ENCODE measurements around the gene SVOP.
"Not testable (repeated sequence)": the region's sequence is repeated elsewhere in the genome, so short reads cannot be mapped to it uniquely, and the experiment has no call there.

SVOP gene

DNA sequence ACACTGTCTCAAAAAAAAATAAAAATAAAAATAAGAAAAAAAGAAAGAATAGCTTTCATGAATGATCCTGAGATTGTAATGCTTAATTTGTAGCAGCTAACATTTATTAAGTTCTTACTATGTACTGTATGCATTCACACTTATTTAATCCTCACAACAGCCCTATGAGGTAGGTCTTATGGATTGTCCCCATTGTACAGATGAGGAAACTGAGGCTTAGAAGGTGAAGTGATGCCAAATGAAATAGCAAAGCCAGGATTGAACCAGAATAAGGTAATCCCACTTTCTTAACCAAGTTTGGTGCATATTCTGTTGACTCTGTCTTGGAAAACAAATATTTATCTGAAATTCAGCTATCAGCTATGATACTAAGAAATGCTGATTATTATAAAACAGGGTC, 33.7 kb upstream of the SVOP start:
- Histone ChIP-seq H3K36me3 (ENCODE audit: insufficient read depth) (no peaks in the 10 kb centered on the region), H2AFZ (ENCODE audit: low read depth) (no peak overlapping the region), H3K79me2 (ENCODE audit: insufficient read depth, low read depth) (no peaks in the 10 kb centered on the region), H3K4me3 (IDR thresholded peaks at IDR 0.05; ENCODE audit: insufficient read depth, low read depth, low read length) (no peak overlapping the region), H3K27me3 (ENCODE audit: insufficient read depth, low read depth) (no peaks in the 10 kb centered on the region), H3K4me1 (ENCODE audit: low read depth, poor library complexity, severe bottlenecking) (peaks cover 9% of the 10 kb centered on the region), H3K27ac (0 out of 2 replicates have a peak overlapping the region, but pooled peaks have one; percentile 45), H4K20me1 (ENCODE audit: insufficient read depth) (no peaks in the 10 kb centered on the region), H3K4me2 (peak overlapping the region; percentile 69; the same call in 1 of the 2 replicates), H3K9ac (peak overlapping the region; percentile 21; the same call in 1 of the 2 replicates)
- TF ChIP-seq, protein P1, sequence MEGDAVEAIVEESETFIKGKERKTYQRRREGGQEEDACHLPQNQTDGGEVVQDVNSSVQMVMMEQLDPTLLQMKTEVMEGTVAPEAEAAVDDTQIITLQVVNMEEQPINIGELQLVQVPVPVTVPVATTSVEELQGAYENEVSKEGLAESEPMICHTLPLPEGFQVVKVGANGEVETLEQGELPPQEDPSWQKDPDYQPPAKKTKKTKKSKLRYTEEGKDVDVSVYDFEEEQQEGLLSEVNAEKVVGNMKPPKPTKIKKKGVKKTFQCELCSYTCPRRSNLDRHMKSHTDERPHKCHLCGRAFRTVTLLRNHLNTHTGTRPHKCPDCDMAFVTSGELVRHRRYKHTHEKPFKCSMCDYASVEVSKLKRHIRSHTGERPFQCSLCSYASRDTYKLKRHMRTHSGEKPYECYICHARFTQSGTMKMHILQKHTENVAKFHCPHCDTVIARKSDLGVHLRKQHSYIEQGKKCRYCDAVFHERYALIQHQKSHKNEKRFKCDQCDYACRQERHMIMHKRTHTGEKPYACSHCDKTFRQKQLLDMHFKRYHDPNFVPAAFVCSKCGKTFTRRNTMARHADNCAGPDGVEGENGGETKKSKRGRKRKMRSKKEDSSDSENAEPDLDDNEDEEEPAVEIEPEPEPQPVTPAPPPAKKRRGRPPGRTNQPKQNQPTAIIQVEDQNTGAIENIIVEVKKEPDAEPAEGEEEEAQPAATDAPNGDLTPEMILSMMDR (conservative IDR thresholded peaks at IDR 0.05; ENCODE audit: low read depth, low read length): no peak

DNA sequence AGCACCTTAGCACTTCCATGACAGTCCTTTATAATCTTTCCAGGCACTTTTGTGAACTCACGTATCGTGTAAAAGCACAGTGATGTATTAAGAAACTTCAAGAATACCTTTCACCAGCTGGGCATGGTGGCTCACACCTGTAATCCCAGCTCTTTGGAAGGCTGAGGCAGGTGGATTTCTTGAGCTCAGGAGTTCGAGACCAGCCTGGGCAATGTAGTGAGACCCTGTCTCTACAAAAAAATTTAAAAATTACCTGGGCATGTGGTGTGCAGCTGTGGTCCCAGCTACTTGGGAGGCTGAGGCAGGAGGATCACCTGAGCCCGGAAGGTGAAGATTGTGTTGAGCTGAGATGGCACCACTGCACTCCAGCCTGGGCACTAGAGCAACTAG, 33.3 kb upstream of the SVOP start:
- H3K27ac ChIP-seq: peak overlapping the region; percentile 45
- H3K9ac ChIP-seq: peak overlapping the region; percentile 21
- not testable (repeated sequence) for H3K27me3 ChIP-seq (ENCODE audit: insufficient read depth, low read depth); H3K4me1 ChIP-seq (ENCODE audit: low read depth, poor library complexity, severe bottlenecking); H3K4me3 ChIP-seq (IDR thresholded peaks at IDR 0.05; ENCODE audit: insufficient read depth, low read depth, low read length); H4K20me1 ChIP-seq (ENCODE audit: insufficient read depth); H3K79me2 ChIP-seq (ENCODE audit: insufficient read depth, low read depth); H3K36me3 ChIP-seq (ENCODE audit: insufficient read depth)
- peak overlapping the region; percentile 80 for H2AFZ ChIP-seq (ENCODE audit: low read depth)
- H3K4me2 ChIP-seq: peak overlapping the region; percentile 69

DNA sequence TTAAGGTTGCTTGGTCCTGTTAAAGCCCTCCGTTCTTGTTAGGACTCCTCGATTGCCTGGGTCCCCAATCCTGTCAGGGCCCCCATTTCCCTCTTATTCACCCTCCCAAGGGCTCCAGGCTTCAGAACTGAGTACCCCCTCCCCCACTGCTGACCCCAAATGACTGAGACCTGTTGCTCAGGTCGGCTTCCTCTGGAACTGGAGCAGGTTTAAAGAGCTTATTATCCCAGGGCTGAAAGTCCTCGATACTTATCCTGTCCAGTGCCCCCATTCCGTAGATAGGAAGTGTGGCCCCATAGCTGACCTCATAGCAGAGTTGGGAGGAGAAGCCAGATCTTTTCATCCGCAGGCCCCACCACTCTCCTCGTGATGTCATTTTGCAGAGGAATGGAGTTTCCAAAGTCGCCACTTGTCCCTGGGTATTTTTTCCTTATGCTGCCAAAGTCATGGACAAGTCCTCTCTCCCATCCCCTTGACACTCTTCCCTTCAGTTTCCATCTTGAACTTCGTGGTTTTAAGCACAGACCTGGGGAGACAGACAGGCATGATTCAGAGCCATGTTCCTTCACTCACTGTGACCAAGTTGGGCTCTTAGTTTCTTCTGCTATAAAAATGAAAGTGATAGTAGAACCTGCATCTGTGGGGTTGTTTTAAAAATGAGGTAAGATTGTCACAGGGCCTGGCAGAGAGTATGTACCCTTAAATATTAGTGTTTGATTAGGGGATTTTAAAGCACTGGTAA, 32.7 kb upstream of the SVOP start:
- Histone ChIP-seq H3K27me3 (ENCODE audit: insufficient read depth, low read depth) (no peaks in the 10 kb centered on the region), H4K20me1 (ENCODE audit: insufficient read depth) (no peaks in the 10 kb centered on the region), H3K36me3 (ENCODE audit: insufficient read depth) (no peaks in the 10 kb centered on the region), H3K9ac (peak overlapping the region; percentile 21), H3K4me1 (ENCODE audit: low read depth, poor library complexity, severe bottlenecking) (peaks cover 9% of the 10 kb centered on the region), H3K27ac (peak overlapping the region; percentile 45), H3K79me2 (ENCODE audit: insufficient read depth, low read depth) (no peaks in the 10 kb centered on the region), H3K4me2 (peak overlapping the region; percentile 69), H3K4me3 (IDR thresholded peaks at IDR 0.05; ENCODE audit: insufficient read depth, low read depth, low read length) (no peak overlapping the region), H2AFZ (ENCODE audit: low read depth) (peak overlapping the region; percentile 80)
- TF ChIP-seq, protein P1 (conservative IDR thresholded peaks at IDR 0.05; ENCODE audit: low read depth, low read length): no peak

DNA sequence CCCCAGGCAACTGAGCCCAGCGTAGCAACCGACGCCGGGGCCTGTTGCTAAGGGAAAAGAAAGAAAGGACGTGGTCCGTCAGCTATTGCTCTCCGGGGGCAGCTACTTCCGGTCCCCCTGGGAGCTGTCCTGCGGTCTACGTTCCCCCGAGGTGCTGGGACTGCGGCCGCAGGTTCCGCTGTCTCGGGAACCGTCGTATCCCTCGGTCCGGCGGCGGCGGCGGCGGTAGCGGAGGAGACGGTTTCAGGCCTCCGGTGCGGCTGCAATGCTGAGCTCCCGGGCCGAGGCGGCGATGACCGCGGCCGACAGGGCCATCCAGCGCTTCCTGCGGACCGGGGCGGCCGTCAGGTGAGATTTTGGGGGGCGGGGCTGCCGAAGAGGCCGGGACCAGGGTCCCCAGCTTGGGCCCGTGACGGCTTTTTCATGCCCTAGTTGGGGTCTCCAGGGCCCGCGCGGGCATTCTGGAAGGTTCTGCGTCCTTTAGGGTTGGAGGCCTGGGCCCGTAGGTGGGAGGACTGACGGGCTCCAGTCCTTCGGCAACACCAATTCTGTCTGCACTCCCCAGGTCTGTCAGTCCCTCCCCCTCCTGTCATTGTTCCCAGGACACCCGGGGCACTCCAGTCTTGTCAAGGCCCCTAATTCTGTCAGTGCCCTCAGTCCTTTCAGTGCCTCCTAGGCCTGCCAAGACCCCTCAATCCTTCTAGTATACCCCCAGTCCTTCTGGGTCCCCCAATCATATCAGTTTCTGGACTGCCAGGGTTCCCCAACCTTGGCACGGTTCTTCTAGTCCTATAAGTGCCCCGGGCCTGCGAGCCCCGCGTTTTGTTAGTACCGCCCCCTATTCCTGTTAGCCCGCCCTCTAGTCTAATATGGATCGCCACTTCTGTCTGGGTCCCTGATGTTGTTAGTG, 31.8 kb upstream of the SVOP start, which contains the start of gene USP30:
Gene USP30, plus strand, starts transcription at position 163 of the 910 bp plus-strand sequence. Its CDS starts 103 bp downstream, at position 266.
- H3K79me2 ChIP-seq (ENCODE audit: insufficient read depth, low read depth): no peaks in the 10 kb centered on the region
- H3K4me2 ChIP-seq: peak within 1 kb of the TSS; percentile 69
- peak within 1 kb of the TSS; percentile 45 for H3K27ac ChIP-seq
- H3K4me3 ChIP-seq (IDR thresholded peaks at IDR 0.05; ENCODE audit: insufficient read depth, low read depth, low read length): no peak within 1 kb of the TSS
- TF ChIP-seq, protein P1 (conservative IDR thresholded peaks at IDR 0.05; ENCODE audit: low read depth, low read length): no peak
- H4K20me1 ChIP-seq (ENCODE audit: insufficient read depth): no peaks in the 10 kb centered on the region
- H3K27me3 ChIP-seq (ENCODE audit: insufficient read depth, low read depth): no peaks in the 10 kb centered on the region
- peaks cover 9% of the 10 kb centered on the region for H3K4me1 ChIP-seq (ENCODE audit: low read depth, poor library complexity, severe bottlenecking)
- peak within 1 kb of the TSS; percentile 80 for H2AFZ ChIP-seq (ENCODE audit: low read depth)
- H3K9ac ChIP-seq: peak within 1 kb of the TSS; percentile 21; the same call in 1 of the 2 replicates
- H3K36me3 ChIP-seq (ENCODE audit: insufficient read depth): no peaks in the 10 kb centered on the region
